Peyer's patch (tissue), 4 donors: ENCODE data around the gene PCP4L1. TPM values are rescaled to one million over a fixed set of nuclear protein-coding genes. Genes with fewer than 3 reads are reported as not detected.

ENCODE experiments used
- DNase-seq, 3 donors: peaks; one replicate each; pipeline ENCODE4 v3.0.0-alpha.2; 2017 to 2019
- H3K27ac ChIP-seq, 4 donors: fragments of 200-600 bp; sonication (generic); one replicate each; pipeline ENCODE4 v1.5.1; 2016 to 2019
- H3K27me3 ChIP-seq, 2 donors: fragments of 200-600 bp; sonication (generic); one replicate each; pipeline ENCODE4 v1.5.1; 2019
- H3K36me3 ChIP-seq, 3 donors: fragments of 200-600 bp; sonication (generic); one replicate each; pipeline ENCODE4 v1.5.1; 2016 to 2019
- H3K4me1 ChIP-seq, 4 donors: fragments of 200-600 bp; sonication (generic); one replicate each; pipeline ENCODE4 v1.5.1; 2016 to 2019
- H3K4me3 ChIP-seq, 4 donors: fragments of 200-600 bp; sonication (generic); 1 replicate in 3 of 4; 2 replicates in 1 of 4; pipeline ENCODE4 v1.5.1; 2016 to 2019; ENCODE audit warnings: mild to moderate bottlenecking in 1 of 4
- H3K9me3 ChIP-seq, 4 donors: fragments of 200-600 bp; sonication (generic); one replicate each; pipeline ENCODE4 v1.5.1; 2016 to 2019; ENCODE audit warnings: mild to moderate bottlenecking in 1 of 4
- CTCF ChIP-seq, 6 experiments: fragments of 450-650 bp in 4 of 6; fragments of 200-600 bp in 2 of 6; sonication (generic) in 1 of 6; IDR thresholded peaks; one replicate each; pipeline ENCODE4 v1.5.1; 2017 to 2019; ENCODE audit warnings: antibody characterized with exemption in 6 of 6, mild to moderate bottlenecking in 3 of 6, moderate library complexity in 1 of 6
- POLR2A ChIP-seq, 2 donors: fragments of 450-650 bp; IDR thresholded peaks; one replicate each; pipeline ENCODE4 v1.5.1; 2017; ENCODE audit warnings: antibody characterized with exemption in 2 of 2, mild to moderate bottlenecking in 2 of 2, moderate library complexity in 2 of 2
- total RNA-seq, 4 donors: library from RNA; depleted of rRNA; stranded (reverse); fragments of >200 nt; gene quantifications; one replicate each; pipeline ENCODE4 v1.1.0, GENCODE V29; 2016

The PCP4L1 gene
- total RNA-seq, 4 donors from 2014 or later, result not detected

- no peak for DNase-seq
- H3K27ac ChIP-seq, result no peak overlapping the region
- H3K36me3 ChIP-seq, result no peaks in the 10 kb centered on the region
- H3K27me3 ChIP-seq, result peaks cover 0 to 9% of the 10 kb centered on the region in 2 donors
- no peak for TF ChIP-seq POLR2A (IDR thresholded peaks at IDR 0.05)
- TF ChIP-seq CTCF (IDR thresholded peaks at IDR 0.05), result no peak
- peaks cover 0 to 21% (median 0%) of the 10 kb centered on the region in 4 donors for H3K4me1 ChIP-seq
- H3K9me3 ChIP-seq, result peaks cover 0 to 12% (median 5%) of the 10 kb centered on the region in 4 donors
- H3K4me3 ChIP-seq, result no peak overlapping the region
Measured at GRCh38 chr1:161259765-161260164, 1.2 kb downstream of the PCP4L1 start.

GRCh38 chr1:161260376-161261260 lies 2.1 kb downstream of the PCP4L1 start:
- Histone ChIP-seq H3K36me3 (no peaks in the 10 kb centered on the region), H3K9me3 (peaks cover 0 to 12% (median 5%) of the 10 kb centered on the region in 4 donors), H3K4me1 (peaks cover 0 to 21% (median 0%) of the 10 kb centered on the region in 4 donors), H3K27me3 (peaks cover 0 to 9% of the 10 kb centered on the region in 2 donors), H3K4me3 (no peak overlapping the region), H3K27ac (no peak overlapping the region)
- DNase-seq, result no peak
- TF ChIP-seq POLR2A (IDR thresholded peaks at IDR 0.05) (no peak), CTCF (IDR thresholded peaks at IDR 0.05) (no peak)

- H3K4me3 ChIP-seq, result no peak overlapping the region
- H3K4me1 ChIP-seq, result peaks cover 0 to 21% (median 0%) of the 10 kb centered on the region in 4 donors
- H3K9me3 ChIP-seq, result peaks cover 0 to 11% (median 5%) of the 10 kb centered on the region in 4 donors
- no peak overlapping the region for H3K27ac ChIP-seq
- H3K36me3 ChIP-seq, result no peaks in the 10 kb centered on the region
- DNase-seq, result no peak
- H3K27me3 ChIP-seq, result peaks cover 0 to 9% of the 10 kb centered on the region in 2 donors
- TF ChIP-seq POLR2A (IDR thresholded peaks at IDR 0.05) (no peak), CTCF (IDR thresholded peaks at IDR 0.05) (no peak)
Measured at GRCh38 chr1:161261261-161262235, 3.0 kb downstream of the PCP4L1 start.

- no peak overlapping the region for H3K4me3 ChIP-seq
- no peaks in the 10 kb centered on the region for H3K27me3 ChIP-seq
Measured at GRCh38 chr1:161265305-161265704, 6.8 kb downstream of the PCP4L1 start.

More at GRCh38 chr1:161265305-161265704, 6.8 kb downstream of the PCP4L1 start:
- Histone ChIP-seq H3K4me1 (peaks cover 0 to 9% (median 0%) of the 10 kb centered on the region in 4 donors), H3K36me3 (no peaks in the 10 kb centered on the region), H3K9me3 (no peaks in the 10 kb centered on the region), H3K27ac (no peak overlapping the region)
- TF ChIP-seq CTCF (IDR thresholded peaks at IDR 0.05) (no peak), POLR2A (IDR thresholded peaks at IDR 0.05) (no peak)
- DNase-seq, result no peak
